Calu3 (cell line): Measurements from ENCODE around the gene INPP5K. TPM values are rescaled to one million over a fixed set of nuclear protein-coding genes. Genes with fewer than 3 reads are reported as not detected.

Experiments used
- BruUV-seq: library from RNA; stranded (reverse); fragments of 400-500 nt; replicated peaks from 2 replicates; lab custom pipeline; 2021; lab: Mats Ljungman, UMichigan
- CTCF ChIA-PET: fragments of 300-600 bp; sonication (Branson Sonifier 250); formaldehyde crosslinking; loops from one replicate; lab custom pipeline; 2022; ENCODE audit warnings: antibody characterized with exemption; lab: Charles Lee
- DNase-seq: peaks from one replicate; pipeline ENCODE4 v3.0.0; 2022
- H3K27ac Mint-ChIP-seq: one replicate; pipeline ENCODE4 v1.8.0; 2022; ENCODE audit warnings: mixed read lengths; ENCODE audit not compliant: unreplicated experiment
- H3K27me3 Mint-ChIP-seq: one replicate; pipeline ENCODE4 v1.8.0; 2022; ENCODE audit warnings: mixed read lengths; ENCODE audit not compliant: unreplicated experiment
- H3K36me3 Mint-ChIP-seq: one replicate; pipeline ENCODE4 v1.8.0; 2022; ENCODE audit warnings: mild to moderate bottlenecking, moderate library complexity, mixed read lengths; ENCODE audit not compliant: insufficient read depth, unreplicated experiment
- H3K4me1 Mint-ChIP-seq: one replicate; pipeline ENCODE4 v1.8.0; 2022; ENCODE audit warnings: mild to moderate bottlenecking, low read depth, mixed read lengths; ENCODE audit not compliant: unreplicated experiment
- H3K4me3 Mint-ChIP-seq: one replicate; pipeline ENCODE4 v1.8.0; 2022; ENCODE audit warnings: mild to moderate bottlenecking, low read depth, moderate library complexity, mixed read lengths; ENCODE audit not compliant: unreplicated experiment
- H3K9me3 Mint-ChIP-seq: one replicate; pipeline ENCODE4 v1.8.0; 2022; ENCODE audit warnings: low read depth, mixed read lengths; ENCODE audit not compliant: unreplicated experiment
- intact Hi-C: fragments of 100-400 bp; cut with micrococcal nuclease; formaldehyde crosslinking; loops from one replicate; pipeline ENCODE4 v1.10.0; 2022; ENCODE audit not compliant: unreplicated experiment
- total RNA-seq: library from RNA; stranded (reverse); gene quantifications from 2 replicates; pipeline ENCODE4 v1.2.3, GENCODE V29; 2022
- TF ChIP-seq, protein P1 (sequence below): fragments of 200-600 bp; IDR thresholded peaks from one replicate; pipeline ENCODE4 v1.8.0; 2022; ENCODE audit warnings: antibody characterized with exemption; ENCODE audit not compliant: unreplicated experiment

The INPP5K gene
- total RNA-seq, 1 experiment from 2014 or later = 18.7 TPM

DNA sequence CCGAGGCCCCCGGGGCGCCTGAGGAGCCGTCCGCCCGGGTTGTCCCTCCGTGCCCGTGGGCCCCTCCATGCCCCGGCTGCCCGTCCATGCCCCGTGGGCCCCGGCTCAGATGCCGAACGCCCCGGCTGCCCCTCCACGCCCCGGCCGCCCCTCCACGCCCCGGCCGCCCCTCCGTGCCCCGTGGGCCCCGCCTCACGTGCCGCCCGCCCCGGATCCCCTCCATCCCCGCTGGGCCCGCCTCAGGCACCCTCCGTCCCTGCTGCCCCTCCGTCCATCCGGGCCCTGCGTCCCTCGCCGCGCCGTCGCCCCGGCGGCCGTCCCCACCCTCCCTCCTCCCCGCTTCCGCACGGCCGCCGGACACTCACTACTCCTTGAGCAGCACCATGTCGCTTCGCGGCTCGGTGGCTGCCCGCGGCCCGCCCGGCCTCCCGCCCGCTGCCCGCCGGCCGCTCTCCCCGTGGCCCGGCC lies 45.8 kb upstream of the INPP5K start:
- intact Hi-C loops = no loop called here
- CTCF ChIA-PET = interaction anchor here (0.6 kb wide), 1 partner anchor 68 kb away, joined by 3 read pairs; no protein-coding TSS in a partner anchor
- no peak overlapping the region for H3K27ac Mint-ChIP-seq
- no peak for DNase-seq
- no peaks in the 10 kb centered on the region for H3K9me3 Mint-ChIP-seq
- BruUV-seq = no TSS peak
- TF ChIP-seq, protein P1, sequence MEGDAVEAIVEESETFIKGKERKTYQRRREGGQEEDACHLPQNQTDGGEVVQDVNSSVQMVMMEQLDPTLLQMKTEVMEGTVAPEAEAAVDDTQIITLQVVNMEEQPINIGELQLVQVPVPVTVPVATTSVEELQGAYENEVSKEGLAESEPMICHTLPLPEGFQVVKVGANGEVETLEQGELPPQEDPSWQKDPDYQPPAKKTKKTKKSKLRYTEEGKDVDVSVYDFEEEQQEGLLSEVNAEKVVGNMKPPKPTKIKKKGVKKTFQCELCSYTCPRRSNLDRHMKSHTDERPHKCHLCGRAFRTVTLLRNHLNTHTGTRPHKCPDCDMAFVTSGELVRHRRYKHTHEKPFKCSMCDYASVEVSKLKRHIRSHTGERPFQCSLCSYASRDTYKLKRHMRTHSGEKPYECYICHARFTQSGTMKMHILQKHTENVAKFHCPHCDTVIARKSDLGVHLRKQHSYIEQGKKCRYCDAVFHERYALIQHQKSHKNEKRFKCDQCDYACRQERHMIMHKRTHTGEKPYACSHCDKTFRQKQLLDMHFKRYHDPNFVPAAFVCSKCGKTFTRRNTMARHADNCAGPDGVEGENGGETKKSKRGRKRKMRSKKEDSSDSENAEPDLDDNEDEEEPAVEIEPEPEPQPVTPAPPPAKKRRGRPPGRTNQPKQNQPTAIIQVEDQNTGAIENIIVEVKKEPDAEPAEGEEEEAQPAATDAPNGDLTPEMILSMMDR = no peak
- peaks cover 25% of the 10 kb centered on the region for H3K4me1 Mint-ChIP-seq
- H3K36me3 Mint-ChIP-seq = peaks cover 28% of the 10 kb centered on the region
- H3K27me3 Mint-ChIP-seq = peaks cover 14% of the 10 kb centered on the region
- peak overlapping the region; percentile 90 for H3K4me3 Mint-ChIP-seq

DNA sequence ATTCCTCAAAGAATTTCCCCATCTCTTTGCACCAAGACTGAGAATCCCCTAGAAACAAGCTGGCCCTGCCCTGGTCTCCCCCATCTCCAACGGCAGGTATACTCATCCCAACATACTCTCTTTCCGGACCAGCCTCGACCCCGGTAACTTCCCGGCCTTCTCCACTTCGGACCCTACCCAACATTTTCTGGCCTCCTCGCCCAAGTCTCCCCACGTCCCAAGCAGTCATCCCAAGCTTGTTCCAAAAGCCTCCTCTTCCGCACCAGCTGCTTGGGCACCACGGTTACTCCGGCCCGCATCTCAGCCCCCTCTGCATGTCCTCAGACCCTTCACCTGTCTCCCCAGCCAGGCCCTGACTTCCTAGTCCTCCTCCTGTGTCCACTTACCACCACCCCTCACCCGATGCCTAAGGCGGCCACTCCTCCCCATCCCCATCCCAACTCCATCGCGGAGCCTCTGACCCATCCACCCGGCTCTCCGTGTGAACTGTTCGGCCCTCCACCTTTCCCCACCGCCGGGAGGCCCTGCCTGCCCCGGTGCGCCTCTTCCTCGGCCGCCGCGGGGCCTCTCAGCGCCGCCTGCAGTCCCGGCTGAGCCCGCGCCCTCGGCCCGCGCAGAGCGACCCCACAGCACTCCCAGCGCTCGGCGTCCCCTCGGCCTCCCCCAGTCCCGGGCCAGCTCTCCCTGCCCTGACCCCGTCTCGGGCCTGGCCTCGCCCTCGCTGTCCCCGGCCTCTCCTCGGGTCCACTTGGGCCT lies 45.2 kb upstream of the INPP5K start:
- H3K36me3 Mint-ChIP-seq = peaks cover 28% of the 10 kb centered on the region
- H3K27ac Mint-ChIP-seq = peak overlapping the region; percentile 80
- intact Hi-C loops = no loop called here
- peaks cover 14% of the 10 kb centered on the region for H3K27me3 Mint-ChIP-seq
- TF ChIP-seq, protein P1 = no peak
- BruUV-seq = no TSS peak
- H3K4me1 Mint-ChIP-seq = peaks cover 25% of the 10 kb centered on the region
- peak; percentile 35 for DNase-seq
- no peaks in the 10 kb centered on the region for H3K9me3 Mint-ChIP-seq
- CTCF ChIA-PET = interaction anchor here (0.5 kb wide), 1 partner anchor 78 kb away, joined by 3 read pairs; no protein-coding TSS in a partner anchor
- H3K4me3 Mint-ChIP-seq = peak overlapping the region; percentile 90

DNA sequence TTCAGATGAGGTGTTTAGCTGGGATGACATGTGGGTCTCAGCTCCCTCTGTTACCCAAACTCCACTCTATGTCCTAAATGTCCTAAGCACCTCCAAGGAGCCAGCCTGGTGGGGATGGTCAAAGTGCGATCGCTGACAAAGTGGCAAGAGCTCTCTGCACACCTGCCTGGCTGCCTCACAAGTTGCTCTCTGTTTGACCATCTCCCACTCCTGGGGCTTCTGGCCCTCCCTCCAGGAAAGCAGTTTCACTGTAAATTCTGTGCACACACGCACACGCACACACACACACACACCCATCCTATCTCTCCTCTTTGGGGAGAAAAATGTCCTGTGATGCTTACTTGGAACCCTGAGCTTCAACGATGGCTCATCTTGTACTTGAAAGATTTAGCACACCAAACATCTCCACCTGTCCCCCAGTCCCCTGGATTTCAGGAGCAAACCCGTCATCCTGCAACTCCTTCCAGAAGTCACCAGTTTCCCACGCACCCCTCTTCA lies 44.5 kb upstream of the INPP5K start:
- TF ChIP-seq, protein P1 = no peak
- no peak for DNase-seq
- Mint-ChIP-seq H3K27me3 (peaks cover 14% of the 10 kb centered on the region), H3K4me1 (peaks cover 25% of the 10 kb centered on the region), H3K4me3 (peak overlapping the region; percentile 90), H3K27ac (peak overlapping the region; percentile 80), H3K36me3 (peaks cover 28% of the 10 kb centered on the region), H3K9me3 (no peaks in the 10 kb centered on the region)
- intact Hi-C loops = no loop called here
- no TSS peak for BruUV-seq
- CTCF ChIA-PET = interaction anchor here (0.5 kb wide), 1 partner anchor 79 kb away, joined by 3 read pairs; no protein-coding TSS in a partner anchor

DNA sequence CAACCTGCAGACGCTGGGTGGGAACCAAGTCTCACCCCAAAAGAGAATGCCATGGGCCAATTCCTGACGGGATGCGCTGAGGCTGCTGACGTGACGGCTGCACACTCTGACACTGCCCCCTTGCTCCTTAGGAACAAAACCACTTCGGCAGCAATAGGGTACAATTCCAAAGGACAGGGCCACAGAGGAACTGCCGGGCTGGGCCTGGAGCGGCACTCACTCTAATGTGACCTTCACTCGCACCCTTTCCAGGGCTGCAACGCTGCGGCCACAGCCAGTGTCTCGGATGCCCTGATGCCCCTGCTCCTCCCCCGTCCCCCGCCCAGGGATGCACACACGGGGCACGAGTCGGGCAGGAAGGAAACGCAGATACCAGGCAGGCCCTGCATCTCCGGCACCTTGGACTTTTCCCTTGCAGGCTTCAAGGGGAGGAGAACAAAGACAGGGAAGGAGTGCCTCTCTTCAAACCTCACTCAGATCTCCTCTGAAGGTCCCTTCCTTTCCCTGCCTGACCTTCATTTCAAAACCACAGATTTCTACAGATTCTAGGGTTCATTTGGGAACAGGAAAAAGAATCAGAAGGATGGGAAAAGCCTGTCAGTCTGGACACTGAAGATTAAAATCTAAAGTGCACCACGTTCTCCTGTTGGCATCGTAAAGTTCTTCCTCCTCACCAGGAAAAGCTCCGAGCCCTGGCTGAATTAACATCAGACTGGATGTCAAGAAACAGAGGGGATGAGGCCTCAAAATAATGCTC lies 43.9 kb upstream of the INPP5K start:
- peaks cover 14% of the 10 kb centered on the region for H3K27me3 Mint-ChIP-seq
- TF ChIP-seq, protein P1 = no peak
- H3K9me3 Mint-ChIP-seq = no peaks in the 10 kb centered on the region
- intact Hi-C loops = no loop called here
- CTCF ChIA-PET = interaction anchor here (0.8 kb wide), 1 partner anchor 70 kb away, joined by 3 read pairs; no protein-coding TSS in a partner anchor
- peaks cover 28% of the 10 kb centered on the region for H3K36me3 Mint-ChIP-seq
- H3K4me3 Mint-ChIP-seq = no peak overlapping the region
- BruUV-seq = no TSS peak
- no peak overlapping the region for H3K27ac Mint-ChIP-seq
- no peak for DNase-seq
- H3K4me1 Mint-ChIP-seq = peaks cover 25% of the 10 kb centered on the region
